Stimulated activated CD4-positive, alpha-beta T cell treated with anti-CD3 and anti-CD28 coated beads, Interleukin-4, amount 100 ng/mL, for 1 hour (primary cell): ENCODE data around the gene SIT1.
A peak's percentile ranks its signal among the peaks of the same experiment; 100 is the strongest.

ENCODE experiments used
- DNase-seq: peaks from one replicate; pipeline ENCODE4 v3.0.0-alpha.2; 2020

SIT1 gene

GRCh38 chr9:35650341-35651158, at the start of gene SIT1:
Gene SIT1 (minus strand): TSS chr9:35650931. CDS start chr9:35650853, 78 bp downstream.
- peak; percentile 33 for DNase-seq

DNA sequence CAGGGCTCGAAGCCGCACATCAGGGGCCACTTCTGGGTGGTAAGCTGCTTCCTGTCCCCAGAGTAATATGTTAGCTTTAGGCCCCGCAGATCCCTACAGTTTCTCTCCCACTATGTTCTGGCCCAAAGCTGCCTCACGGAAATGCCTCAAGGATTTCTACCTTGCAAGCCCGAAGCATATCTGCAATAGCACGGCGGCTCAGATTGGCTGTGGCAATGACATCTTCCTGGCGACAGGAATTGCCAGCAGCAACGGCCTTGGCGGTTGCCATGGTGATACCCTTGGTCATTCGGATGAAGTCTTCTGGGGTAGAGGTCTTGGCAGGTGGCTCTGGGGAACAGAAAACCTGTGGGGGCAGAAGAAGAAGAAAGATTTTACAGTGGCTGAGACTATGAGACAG, 49.3 kb upstream of the SIT1 start:
- no peak for DNase-seq

- no peak for DNase-seq
These were observed 47.5 kb upstream of the SIT1 start for GRCh38 chr9:35698231-35698630.

DNA sequence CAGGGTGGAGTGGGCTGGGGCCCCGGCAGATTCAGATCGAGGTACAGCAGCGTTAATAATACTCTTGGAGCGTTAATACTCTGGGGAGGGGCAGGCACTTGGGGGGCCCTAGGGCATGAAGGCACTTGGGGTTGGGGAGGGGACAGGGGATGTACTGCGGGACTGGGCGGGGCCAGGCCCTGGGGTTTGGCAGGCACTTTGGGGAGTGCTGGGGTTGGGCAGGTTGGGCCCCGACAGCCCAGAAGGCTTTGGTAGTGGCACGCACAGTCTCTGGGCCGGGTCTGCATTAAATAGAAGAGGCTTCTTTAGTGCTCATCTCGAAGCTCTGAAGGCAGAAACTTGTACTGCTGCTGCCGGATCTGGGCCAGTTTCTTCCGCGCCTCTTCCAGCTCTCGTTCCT, 46.8 kb upstream of the SIT1 start:
- DNase-seq: no peak

DNA sequence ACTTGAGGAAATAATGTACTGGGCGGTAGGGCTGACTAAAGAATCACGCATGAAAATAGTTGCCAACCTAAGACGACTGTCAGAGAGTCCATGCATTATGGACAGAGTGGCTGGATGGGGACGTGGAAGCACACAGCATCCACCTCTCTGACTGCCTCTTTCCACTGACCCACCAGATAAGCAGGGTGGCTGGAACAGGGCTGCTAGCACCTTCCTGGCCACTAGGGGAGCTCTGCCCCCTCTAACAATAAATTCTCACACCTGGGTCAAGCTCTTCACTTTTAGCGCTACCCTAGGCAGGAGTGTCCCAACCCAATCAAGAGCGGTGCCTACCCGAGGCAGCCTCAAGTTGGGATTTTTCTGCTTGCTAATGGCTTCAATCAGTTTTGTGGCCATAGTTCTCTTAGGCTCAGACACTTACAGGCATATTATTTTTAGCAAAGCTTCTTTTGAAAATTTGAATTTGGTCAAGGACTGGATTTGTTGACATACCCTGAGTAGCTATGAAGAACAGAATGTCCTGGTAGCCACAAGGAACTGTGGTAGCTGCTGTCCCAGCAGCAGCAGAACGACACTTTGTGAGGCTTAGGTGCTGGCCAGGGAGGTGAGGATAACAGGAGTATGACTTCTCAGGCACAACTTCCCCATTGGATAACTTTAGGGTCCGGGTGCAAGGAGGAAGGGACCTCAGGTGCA, 45.9 kb upstream of the SIT1 start:
- DNase-seq: peak; percentile 47

DNA sequence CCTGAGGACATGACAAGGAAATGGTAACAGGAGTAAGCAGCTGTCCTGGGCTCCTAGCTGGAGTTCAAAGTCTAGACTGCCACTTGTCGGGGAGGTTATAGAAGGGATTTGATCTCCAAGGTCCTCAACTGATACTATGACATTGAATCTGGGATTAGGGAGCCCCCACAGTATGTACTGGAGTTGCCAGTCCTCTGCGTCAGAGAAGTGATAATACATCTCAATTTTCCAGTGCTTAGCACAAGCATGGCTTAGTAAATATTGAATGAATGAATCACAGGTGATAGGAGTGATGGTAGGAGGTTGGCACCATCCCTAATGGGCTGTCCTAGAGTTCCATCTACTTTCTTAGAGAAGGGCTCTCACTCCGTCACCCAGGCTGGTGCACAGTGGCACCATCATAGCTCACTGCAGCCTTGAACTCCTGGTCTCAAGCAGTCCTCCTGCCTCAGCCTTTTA, 45.2 kb upstream of the SIT1 start:
- no peak for DNase-seq

GRCh38 chr9:35691757-35692301, 41.1 kb upstream of the SIT1 start:
- no peak for DNase-seq

DNA sequence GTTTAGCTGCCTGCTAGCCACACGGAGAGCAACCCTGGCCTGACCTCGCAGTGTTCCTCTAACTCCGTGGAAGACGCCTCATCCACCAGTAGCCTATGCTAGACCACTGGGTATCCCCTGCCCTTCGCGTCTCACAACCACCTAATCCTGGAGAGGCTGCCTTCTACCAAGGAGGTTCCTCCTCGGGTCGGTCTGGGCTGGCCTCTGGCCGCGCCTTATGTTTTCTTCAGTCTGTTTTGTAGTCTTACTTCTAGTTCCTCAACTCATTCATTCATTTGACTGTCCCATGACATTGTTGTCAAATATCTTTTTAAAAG, 40.6 kb upstream of the SIT1 start:
- no peak for DNase-seq

DNA sequence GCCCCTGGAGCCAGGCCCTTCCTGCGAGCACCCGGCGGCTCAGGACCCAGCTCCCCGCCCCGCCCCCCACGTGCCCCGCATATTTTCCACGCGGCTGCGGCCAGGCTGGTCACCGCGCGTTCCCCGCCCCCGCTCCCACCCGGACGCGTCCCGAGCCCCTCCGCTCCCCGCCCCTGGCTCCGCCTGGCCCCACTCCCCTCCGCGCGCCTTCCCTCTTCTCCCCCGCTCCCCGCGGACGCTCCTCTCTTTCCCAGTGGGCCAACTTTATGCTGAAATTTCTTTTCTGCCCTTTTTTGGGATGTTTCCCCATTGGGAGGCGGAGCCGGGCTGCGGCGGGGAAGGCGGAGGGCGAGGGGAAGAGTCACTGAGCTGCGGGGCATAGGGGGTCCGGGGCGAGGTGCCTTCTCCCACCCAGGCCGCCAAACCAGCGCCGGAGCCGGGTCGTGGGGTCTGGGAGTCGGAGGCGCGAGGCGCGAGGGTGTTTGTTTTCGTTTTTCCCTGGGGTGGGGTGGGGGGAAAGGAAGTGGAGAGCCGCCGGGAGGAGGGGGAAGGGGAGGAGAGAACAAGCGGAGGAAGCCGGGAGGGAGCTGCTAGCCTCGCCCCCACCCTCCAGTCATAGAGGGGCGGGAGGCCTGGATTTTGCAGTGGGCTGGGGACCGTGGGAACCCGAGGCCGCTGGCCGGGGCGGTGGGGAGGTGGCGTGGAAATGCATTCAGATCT, 40.0 kb upstream of the SIT1 start:
- DNase-seq: peak; percentile 38

DNA sequence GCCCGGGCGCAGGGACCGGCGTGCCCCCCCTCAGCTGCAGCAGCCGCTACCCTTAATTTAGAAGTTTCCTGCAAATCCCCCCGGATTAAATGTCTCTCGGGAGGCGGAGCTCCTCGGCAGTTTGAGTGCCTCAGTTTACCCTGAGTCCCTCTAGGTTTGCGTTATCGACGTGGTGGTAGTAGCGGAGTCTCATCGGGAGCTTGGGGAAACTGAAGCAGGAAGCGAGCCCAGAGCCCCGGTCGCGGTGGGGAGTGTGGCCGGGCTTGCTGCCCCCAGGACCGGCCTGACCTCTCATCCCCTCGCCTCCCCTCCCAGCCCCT, 39.5 kb upstream of the SIT1 start:
- no peak for DNase-seq

GRCh38 chr9:35689542-35690293, 39.0 kb upstream of the SIT1 start, which contains the start of gene TPM2:
Gene TPM2 (minus strand): TSS chr9:35689925. CDS start chr9:35689817, 108 bp downstream.
- no peak for DNase-seq

- DNase-seq: no peak
These were observed 38.1 kb upstream of the SIT1 start for GRCh38 chr9:35688558-35689541.

- DNase-seq: no peak
These were observed 37.3 kb upstream of the SIT1 start for GRCh38 chr9:35687972-35688557.

- no peak for DNase-seq
These were observed 36.6 kb upstream of the SIT1 start for GRCh38 chr9:35687306-35687705.

DNA sequence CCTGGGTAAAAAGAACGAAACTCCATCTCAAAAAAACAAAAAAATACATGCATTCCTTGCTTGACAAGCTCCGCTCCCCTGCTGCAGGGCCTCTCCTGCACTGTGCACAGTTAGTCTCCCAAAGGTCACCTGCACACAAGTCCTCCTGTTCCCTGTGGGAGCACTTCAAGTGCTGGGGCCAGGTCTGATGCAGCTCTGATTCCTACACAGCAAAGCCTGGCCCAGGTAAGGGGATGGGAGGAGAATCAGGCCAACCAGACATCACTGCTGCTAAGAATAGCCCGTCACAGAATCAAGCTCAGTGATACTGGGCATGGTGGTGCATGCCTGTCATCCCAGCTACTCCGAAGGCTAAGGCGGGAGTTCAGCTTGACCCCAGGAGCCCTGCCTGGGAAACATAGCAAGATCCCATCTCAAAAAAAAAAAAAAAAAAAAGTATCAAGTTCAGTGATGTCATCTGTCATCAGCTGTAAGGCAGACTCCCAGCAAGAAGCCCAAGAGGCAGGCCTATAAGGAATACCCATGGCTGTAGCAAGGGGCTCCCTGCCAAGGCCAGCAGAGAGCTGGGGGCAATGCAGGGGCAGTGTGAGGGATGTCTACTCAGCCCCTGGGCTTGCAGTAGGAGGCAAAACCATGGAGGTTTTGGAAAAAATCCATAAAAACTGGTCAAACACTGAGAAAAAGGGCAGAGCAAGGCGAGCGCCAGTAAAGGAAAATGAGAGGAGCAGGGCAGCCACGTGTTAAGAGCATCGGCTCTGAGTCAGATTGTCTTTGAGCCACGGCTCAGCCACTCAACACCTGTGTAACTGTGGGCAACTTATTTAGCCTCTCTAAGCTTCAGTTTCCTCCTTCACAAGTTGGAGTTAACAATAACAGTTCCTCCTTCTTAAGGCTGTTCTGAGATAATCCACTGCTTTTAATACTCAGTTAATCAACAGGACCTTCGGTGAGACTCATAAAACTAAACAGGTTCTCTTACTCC, 35.8 kb upstream of the SIT1 start:
- no peak for DNase-seq

DNA sequence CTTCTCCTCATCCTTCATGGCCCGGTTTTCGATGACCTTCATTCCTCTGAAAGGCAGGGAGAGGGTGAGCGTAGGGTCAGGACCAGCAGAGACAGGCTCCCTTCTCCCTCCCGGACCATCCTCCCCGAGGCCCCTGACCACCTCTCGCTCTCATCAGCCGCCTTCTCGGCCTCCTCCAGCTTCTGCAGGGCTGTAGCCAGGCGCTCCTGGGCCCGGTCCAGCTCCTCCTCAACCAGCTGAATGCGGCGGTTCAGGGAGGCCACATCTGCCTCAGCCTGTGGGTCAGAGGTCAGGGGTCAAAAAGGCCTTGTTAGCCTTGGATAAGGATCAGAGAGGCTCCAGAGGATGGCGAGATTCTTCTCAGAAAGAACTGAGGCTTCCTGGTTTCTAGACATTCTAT, 34.8 kb upstream of the SIT1 start:
- DNase-seq: no peak

DNA sequence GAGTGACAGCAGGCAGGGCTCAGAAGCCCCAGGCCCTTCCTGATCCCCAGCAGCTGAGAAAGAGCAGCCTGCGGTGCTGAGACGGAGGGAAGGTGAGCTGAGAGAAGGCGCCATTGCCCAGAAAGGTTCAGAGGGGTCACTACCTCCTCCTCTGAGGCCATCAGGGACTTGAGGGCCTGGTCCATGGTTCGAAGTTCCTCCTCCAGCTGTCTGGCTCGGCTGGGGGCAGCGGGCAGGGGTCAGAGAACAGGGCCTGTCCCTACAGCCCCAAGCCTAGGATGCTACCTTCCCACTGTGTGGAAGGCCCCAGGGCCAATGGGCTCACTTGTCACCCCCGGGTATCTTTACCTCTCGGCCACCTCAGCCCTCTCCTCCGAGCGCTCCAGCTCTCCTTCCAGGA, 34.2 kb upstream of the SIT1 start:
- no peak for DNase-seq

DNA sequence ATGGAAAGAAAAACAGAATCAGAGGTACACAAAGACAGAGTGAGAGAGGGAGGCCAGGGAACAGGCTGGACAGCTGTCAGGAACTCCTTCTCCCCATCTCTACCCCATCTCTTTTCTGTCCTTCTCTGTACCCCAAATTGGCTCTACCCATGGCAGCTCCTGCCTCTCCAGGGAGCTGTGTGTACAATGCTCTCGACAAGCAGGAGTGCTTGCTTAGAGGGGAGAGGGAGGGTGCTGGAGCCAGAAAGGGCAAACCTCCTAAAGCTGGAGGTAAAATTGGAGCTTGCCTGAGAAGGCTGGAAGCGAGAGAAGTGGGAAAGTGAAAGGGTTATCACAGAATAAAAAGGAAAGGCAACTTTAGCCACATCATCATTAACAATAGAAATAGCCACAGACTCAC, 32.6 kb upstream of the SIT1 start:
- no peak for DNase-seq

- DNase-seq: no peak
These were observed 32.0 kb upstream of the SIT1 start for GRCh38 chr9:35682520-35683315.
